ENCODE data around the gene CEP112.

CEP112 gene

DNA sequence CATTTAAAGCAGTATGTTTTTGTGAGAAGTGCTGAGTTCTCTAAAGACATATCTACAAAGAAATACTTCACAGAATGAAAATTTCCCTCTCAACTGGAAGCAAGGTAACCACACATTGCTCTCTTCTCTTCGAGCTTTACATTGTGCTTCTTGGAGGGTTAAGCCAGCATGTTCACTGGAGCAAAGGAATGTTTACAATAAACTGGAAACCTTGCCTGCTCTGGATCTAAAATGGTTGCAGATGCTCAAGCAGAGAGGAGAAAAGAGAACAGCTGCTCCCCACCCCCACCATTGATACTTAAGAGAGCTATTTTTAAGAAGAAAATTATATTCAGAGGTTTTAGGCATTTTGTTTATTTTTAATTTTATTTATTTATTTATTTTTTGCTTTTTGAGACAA lies 213.1 kb downstream of the CEP112 start:
- DNase-seq (ENCODE audit: low spot score) = no peak
- in situ Hi-C loops (cut with MboI; ENCODE audit: low pct_unique_long_range_greater_than_20kb, low sequenced_read_pairs, unreplicated experiment) = no loop called here
- TF ChIP-seq, protein P1, sequence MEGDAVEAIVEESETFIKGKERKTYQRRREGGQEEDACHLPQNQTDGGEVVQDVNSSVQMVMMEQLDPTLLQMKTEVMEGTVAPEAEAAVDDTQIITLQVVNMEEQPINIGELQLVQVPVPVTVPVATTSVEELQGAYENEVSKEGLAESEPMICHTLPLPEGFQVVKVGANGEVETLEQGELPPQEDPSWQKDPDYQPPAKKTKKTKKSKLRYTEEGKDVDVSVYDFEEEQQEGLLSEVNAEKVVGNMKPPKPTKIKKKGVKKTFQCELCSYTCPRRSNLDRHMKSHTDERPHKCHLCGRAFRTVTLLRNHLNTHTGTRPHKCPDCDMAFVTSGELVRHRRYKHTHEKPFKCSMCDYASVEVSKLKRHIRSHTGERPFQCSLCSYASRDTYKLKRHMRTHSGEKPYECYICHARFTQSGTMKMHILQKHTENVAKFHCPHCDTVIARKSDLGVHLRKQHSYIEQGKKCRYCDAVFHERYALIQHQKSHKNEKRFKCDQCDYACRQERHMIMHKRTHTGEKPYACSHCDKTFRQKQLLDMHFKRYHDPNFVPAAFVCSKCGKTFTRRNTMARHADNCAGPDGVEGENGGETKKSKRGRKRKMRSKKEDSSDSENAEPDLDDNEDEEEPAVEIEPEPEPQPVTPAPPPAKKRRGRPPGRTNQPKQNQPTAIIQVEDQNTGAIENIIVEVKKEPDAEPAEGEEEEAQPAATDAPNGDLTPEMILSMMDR (IDR thresholded peaks at IDR 0.05; ENCODE audit: extremely low read depth, insufficient read depth, missing control alignments) = no peak

DNA sequence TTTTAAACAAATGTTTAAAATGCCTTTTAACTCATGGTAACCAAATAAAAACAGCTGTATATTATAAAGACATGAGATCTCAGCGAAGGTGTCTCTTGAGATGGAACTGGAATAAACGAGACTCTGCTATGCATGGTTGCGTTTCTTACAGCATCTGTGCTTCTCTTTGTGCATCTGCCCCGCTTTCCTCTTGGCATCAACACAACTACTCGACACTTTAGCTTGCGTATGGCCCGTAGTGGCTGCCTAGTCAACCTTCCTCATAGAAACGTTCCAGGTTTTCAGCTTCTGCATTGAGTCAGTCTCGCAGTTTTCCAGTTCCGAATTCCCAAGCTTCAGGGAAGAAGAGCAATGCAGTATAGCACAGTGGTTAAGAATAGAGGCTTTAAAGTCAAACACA lies 214.9 kb downstream of the CEP112 start:
- TF ChIP-seq, protein P1 (IDR thresholded peaks at IDR 0.05; ENCODE audit: extremely low read depth, insufficient read depth, missing control alignments) = no peak
- in situ Hi-C loops (cut with MboI; ENCODE audit: low pct_unique_long_range_greater_than_20kb, low sequenced_read_pairs, unreplicated experiment) = no loop called here
- DNase-seq (ENCODE audit: low spot score) = no peak

DNA sequence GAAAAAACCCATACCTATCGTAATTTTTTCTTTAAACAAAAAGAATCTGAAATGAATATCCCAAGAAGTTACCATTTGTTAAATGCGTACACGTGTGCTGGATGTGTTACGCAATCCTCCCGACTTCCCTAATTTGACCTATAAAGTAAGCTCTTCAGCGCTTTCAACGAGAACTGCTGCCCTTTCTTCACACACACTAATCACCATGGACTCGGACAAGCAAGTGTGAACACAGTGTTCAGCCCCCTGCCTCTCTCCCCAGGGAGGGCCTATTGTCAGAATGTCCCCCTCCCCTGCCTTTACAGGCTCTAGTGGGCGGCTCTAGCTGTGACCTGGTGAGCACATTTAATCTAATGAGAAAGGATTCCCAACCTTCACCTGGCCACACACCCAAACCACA lies 216.1 kb downstream of the CEP112 start:
- no peak for DNase-seq (ENCODE audit: low spot score)
- in situ Hi-C loops (cut with MboI; ENCODE audit: low pct_unique_long_range_greater_than_20kb, low sequenced_read_pairs, unreplicated experiment) = no loop called here
- TF ChIP-seq, protein P1 (IDR thresholded peaks at IDR 0.05; ENCODE audit: extremely low read depth, insufficient read depth, missing control alignments) = no peak

DNA sequence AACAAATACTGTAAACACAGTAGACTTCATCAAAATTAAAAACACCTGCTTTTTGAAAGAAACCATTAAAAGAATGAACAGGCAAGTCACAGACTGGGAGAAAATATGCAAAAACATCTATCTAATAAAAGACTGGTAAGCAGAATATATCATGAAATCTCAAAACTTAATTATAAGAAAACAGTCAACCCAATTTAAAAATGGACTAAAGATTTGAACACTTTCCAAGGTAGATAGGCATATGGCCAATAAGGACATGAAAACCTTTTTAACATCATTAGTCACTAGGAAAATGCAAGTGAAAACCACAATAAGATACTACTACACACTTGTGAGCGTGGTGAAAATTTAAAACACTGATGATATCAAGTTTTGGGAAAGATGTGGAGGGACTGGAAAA lies 218.7 kb downstream of the CEP112 start:
- no peak for DNase-seq (ENCODE audit: low spot score)
- in situ Hi-C loops (cut with MboI; ENCODE audit: low pct_unique_long_range_greater_than_20kb, low sequenced_read_pairs, unreplicated experiment) = no loop called here
- TF ChIP-seq, protein P1 (IDR thresholded peaks at IDR 0.05; ENCODE audit: extremely low read depth, insufficient read depth, missing control alignments) = no peak

DNA sequence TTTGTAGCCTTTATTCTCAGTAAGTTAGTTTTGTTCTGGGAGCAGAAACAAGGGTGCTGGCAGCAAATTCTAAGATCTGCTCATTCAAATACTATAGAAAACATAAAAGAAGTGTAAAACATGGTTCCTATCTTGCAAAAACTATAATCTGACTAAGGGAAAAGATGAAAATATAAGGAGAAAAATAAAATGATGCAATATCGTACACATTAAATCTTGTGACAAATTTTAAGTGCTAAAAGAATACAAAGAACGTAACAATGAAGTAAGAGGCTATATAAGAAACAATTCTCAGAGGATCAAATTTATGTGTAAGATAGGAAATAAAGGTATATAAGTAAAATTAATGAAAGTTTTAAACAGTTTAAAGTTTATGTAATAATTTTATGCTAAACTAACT lies 224.6 kb downstream of the CEP112 start:
- in situ Hi-C loops (cut with MboI; ENCODE audit: low pct_unique_long_range_greater_than_20kb, low sequenced_read_pairs, unreplicated experiment) = no loop called here
- no peak for DNase-seq (ENCODE audit: low spot score)
- TF ChIP-seq, protein P1 (IDR thresholded peaks at IDR 0.05; ENCODE audit: extremely low read depth, insufficient read depth, missing control alignments) = no peak

DNA sequence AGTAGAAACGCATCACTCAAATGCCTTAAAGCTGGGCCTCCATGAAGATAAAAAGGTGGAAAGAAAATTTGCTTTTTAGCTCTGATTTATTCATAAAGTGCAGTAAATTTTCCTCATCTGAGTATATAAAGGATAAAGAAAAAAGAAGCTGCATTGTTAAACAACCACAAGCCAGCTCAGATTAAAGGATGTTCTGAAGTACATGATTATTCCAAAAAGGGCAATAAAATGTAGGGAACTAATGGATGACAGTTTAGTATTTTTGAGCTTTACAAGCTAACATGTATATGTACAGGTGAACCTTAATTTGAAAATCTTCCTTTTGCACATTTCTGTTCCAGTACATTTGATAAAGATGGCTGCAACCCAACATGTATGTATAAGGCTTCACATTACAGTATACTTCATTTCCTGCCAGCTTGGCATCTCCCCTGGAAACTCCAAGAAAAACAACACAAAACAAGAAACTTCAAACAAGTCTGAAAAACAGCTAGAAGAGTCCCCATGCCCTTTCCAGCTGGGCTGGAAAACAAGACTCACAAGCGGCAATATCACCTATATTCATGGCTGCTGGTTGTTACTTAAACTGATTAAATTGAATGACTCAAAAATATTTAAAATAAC lies 225.7 kb downstream of the CEP112 start:
- TF ChIP-seq, protein P1 (IDR thresholded peaks at IDR 0.05; ENCODE audit: extremely low read depth, insufficient read depth, missing control alignments) = no peak
- DNase-seq (ENCODE audit: low spot score) = no peak
- in situ Hi-C loops (cut with MboI; ENCODE audit: low pct_unique_long_range_greater_than_20kb, low sequenced_read_pairs, unreplicated experiment) = no loop called here

All from GM13977 (cell line).